Ascending aorta (tissue), 2 donors: Measurements from ENCODE around the gene SPZ1. TPM values are rescaled to one million over a fixed set of nuclear protein-coding genes. Genes with fewer than 3 reads are reported as not detected.
"Not testable (repeated sequence)": the region's sequence is repeated elsewhere in the genome, so short reads cannot be mapped to it uniquely, and the experiment has no call there.

Experiments used
- DNase-seq, 2 donors: peaks; one replicate each; pipeline ENCODE4 v3.0.0-alpha.2; 2019; ENCODE audit warnings: low spot score in 2 of 2
- H3K27ac ChIP-seq, 2 donors: fragments of 200-600 bp; sonication (generic); one replicate each; pipeline ENCODE4 v1.5.1; 2016 to 2017; ENCODE audit warnings: mild to moderate bottlenecking in 1 of 2
- H3K27me3 ChIP-seq: fragments of 200-600 bp; sonication (generic); one replicate; pipeline ENCODE4 v1.5.1; 2017
- H3K36me3 ChIP-seq, 2 donors: fragments of 200-600 bp; sonication (generic); one replicate each; pipeline ENCODE4 v1.5.1; 2016
- H3K4me1 ChIP-seq, 2 donors: fragments of 200-600 bp; sonication (generic); one replicate each; pipeline ENCODE4 v1.5.1; 2016 to 2017; ENCODE audit warnings: mild to moderate bottlenecking in 1 of 2
- H3K4me3 ChIP-seq, 2 donors: fragments of 200-600 bp; sonication (generic); one replicate each; pipeline ENCODE4 v1.5.1; 2016 to 2017; ENCODE audit warnings: mild to moderate bottlenecking in 1 of 2
- H3K9me3 ChIP-seq, 2 donors: fragments of 200-600 bp; sonication (generic); one replicate each; pipeline ENCODE4 v1.5.1; 2016
- intact Hi-C: fragments of 100-400 bp; cut with DNase I; formaldehyde crosslinking; loops from one replicate; pipeline ENCODE4 v1.15.1; 2023
- total RNA-seq: library from RNA; depleted of rRNA; stranded (reverse); fragments of >200 nt; gene quantifications from one replicate; pipeline ENCODE4 v1.1.0, GENCODE V29; 2016
- TF ChIP-seq, protein P1 (sequence below), 3 experiments: fragments of 200-600 bp in 2 of 3; fragments of 450-650 bp in 1 of 3; sonication (generic) in 2 of 3; IDR thresholded peaks; one replicate each; pipeline ENCODE4 v1.5.1; 2016 to 2019; ENCODE audit warnings: antibody characterized with exemption in 3 of 3, mild to moderate bottlenecking in 1 of 3, moderate library complexity in 1 of 3

SPZ1 gene
- total RNA-seq, 1 donor from 2014 or later = not detected

DNA sequence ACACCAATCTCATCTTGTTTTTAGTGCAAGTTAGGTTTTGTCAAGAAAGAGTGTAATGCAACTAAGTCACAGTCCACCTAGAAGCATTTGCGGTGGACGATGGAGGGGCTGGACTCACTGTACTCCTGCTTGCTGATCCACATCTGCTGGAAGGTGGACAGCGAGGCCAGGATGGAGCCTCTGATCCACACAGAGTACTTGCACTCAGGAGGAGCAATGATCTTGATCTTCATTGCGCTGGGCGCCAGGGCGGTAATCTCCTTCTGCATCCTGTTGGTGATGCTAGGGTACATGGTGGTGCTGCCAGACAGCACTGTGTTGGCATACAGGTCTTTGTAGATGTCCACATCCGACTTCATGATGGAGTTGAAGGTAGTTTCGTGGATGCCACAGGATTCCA lies 20.2 kb upstream of the SPZ1 start:
- Histone ChIP-seq H3K4me3 (no peak overlapping the region), H3K4me1 (peaks cover 0 to 2% of the 10 kb centered on the region in 2 donors), H3K27me3 (no peaks in the 10 kb centered on the region), H3K27ac (no peak overlapping the region), H3K9me3 (no peaks in the 10 kb centered on the region), H3K36me3 (no peaks in the 10 kb centered on the region)
- DNase-seq = no peak
- TF ChIP-seq, protein P1, sequence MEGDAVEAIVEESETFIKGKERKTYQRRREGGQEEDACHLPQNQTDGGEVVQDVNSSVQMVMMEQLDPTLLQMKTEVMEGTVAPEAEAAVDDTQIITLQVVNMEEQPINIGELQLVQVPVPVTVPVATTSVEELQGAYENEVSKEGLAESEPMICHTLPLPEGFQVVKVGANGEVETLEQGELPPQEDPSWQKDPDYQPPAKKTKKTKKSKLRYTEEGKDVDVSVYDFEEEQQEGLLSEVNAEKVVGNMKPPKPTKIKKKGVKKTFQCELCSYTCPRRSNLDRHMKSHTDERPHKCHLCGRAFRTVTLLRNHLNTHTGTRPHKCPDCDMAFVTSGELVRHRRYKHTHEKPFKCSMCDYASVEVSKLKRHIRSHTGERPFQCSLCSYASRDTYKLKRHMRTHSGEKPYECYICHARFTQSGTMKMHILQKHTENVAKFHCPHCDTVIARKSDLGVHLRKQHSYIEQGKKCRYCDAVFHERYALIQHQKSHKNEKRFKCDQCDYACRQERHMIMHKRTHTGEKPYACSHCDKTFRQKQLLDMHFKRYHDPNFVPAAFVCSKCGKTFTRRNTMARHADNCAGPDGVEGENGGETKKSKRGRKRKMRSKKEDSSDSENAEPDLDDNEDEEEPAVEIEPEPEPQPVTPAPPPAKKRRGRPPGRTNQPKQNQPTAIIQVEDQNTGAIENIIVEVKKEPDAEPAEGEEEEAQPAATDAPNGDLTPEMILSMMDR (IDR thresholded peaks at IDR 0.05) = no peak
- intact Hi-C loops = no loop called here

DNA sequence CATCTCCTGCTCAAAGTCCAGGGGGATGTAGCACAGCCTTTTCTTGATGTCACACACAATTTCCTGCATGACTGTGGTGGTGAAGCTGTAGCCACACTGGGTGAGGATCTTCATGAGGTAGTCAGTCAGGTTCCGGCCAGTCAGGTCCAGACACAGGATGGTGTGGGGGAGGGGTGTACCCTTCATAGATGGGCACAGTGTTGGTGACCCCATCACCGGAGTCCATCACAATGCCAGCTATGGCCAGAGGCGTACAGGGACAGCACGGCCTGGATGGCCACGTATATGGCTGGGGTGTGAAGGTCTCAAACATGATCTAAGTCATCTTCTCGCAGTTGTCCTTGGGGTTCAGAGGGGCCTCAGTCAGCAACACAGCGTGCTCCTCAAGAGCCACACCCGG lies 19.7 kb upstream of the SPZ1 start:
- TF ChIP-seq, protein P1 (IDR thresholded peaks at IDR 0.05) = no peak
- H3K9me3 ChIP-seq = no peaks in the 10 kb centered on the region
- no peak overlapping the region for H3K27ac ChIP-seq
- no peak for DNase-seq
- intact Hi-C loops = no loop called here
- H3K36me3 ChIP-seq = no peaks in the 10 kb centered on the region
- no peaks in the 10 kb centered on the region for H3K27me3 ChIP-seq
- no peak overlapping the region for H3K4me3 ChIP-seq
- H3K4me1 ChIP-seq = peaks cover 0 to 2% of the 10 kb centered on the region in 2 donors

DNA sequence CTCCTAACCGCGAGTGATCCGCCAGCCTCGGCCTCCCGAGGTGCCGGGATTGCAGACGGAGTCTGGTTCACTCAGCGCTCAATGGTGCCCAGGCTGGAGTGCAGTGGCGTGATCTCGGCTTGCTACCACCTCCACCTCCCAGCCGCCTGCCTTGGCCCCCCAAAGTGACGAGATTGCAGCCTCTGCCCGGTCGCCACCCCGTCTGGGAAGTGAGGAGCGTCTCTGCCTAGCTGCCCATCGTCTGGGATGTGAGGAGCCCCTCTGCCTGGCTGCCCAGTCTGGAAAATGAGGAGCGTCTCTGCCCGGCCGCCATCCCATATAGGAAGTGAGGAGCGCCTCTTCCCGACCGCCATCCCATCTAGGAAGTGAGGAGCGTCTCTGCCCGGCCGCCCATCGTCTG lies 19.0 kb upstream of the SPZ1 start:
- H3K27ac ChIP-seq, H3K9me3 ChIP-seq, H3K36me3 ChIP-seq, intact Hi-C loops, H3K27me3 ChIP-seq, H3K4me3 ChIP-seq, H3K4me1 ChIP-seq, DNase-seq: not testable (repeated sequence)

DNA sequence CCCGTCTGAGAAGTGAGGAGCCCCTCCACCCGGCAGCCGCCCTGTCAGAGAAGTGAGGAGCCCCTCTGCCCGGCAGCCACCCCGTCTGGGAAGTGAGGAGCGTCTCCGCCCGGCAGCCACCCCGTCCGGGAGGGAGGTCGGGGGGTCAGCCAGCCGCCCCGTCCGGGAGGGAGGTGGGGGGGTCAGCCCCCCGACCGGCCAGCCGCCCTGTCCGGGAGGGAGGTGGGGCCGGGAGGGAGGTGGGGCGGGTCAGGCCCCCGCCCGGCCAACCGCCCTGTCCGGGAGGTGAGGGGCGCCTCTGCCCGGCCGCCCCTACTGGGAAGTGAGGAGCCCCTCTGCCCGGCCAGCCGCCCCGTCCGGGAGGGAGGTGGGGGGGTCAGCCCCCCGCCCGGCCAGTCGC lies 18.5 kb upstream of the SPZ1 start:
- DNase-seq, H3K27ac ChIP-seq, H3K36me3 ChIP-seq, H3K9me3 ChIP-seq, intact Hi-C loops, H3K4me1 ChIP-seq, H3K27me3 ChIP-seq, H3K4me3 ChIP-seq: not testable (repeated sequence)

DNA sequence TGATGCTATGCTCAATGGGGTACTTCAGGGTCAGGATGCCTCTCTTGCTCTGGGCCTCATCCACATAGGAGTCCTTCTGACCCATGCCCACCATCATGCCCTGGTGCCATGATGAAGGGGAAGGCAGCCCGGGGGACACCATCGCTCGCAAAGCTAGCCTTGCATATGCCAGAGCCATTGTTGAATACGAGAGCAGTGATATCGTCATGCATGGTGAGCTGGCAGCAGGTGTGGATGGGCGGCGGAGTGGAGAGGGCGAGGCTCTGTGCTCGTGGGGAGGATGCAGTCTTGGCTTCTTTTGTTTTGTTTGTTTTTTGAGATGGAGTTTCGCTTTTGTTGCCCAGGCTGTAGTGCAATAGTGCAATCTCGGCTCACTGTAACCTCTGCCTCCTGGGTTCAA lies 17.2 kb upstream of the SPZ1 start:
- Histone ChIP-seq H3K4me1 (no peaks in the 10 kb centered on the region), H3K27ac (no peak overlapping the region), H3K27me3 (no peaks in the 10 kb centered on the region), H3K4me3 (no peak overlapping the region), H3K36me3 (no peaks in the 10 kb centered on the region), H3K9me3 (no peaks in the 10 kb centered on the region)
- TF ChIP-seq, protein P1 (IDR thresholded peaks at IDR 0.05) = no peak
- intact Hi-C loops = no loop called here
- no peak for DNase-seq

DNA sequence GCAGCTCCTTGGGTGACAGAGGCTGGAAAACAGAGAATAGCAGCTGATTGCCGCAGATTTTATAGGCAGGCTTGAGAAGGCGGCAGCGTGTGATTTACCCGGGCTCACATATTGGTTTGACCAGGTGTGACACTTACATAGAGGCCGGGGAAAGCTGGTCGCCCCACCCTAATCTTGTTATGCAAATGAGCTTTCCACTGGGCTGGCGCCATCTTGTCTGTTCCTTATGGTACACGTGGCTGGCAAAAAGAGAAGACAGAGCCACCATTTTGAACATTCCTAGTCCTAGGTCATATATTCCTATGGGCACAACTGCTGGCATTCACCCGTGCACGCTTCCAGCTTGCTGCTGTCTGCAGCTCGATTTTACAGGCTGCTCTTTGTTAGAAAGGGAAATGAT lies 11.3 kb upstream of the SPZ1 start:
- H3K4me3 ChIP-seq = no peak overlapping the region
- no peak for DNase-seq
- intact Hi-C loops = no loop called here

More for the DNA sequence above, 11.3 kb upstream of the SPZ1 start:
- Histone ChIP-seq H3K4me1 (no peaks in the 10 kb centered on the region), H3K9me3 (no peaks in the 10 kb centered on the region), H3K27me3 (no peaks in the 10 kb centered on the region), H3K36me3 (no peaks in the 10 kb centered on the region), H3K27ac (no peak overlapping the region)
- TF ChIP-seq, protein P1 (IDR thresholded peaks at IDR 0.05) = no peak
